ENCODE results near the gene VTN.

The VTN gene

GRCh38 chr17:28390984-28391383, 20.9 kb upstream of the VTN start:
- Histone ChIP-seq H3K4me3 (ENCODE audit: low read length) (no peak overlapping the region), H4K20me1 (ENCODE audit: insufficient read depth, low read length) (no peaks in the 10 kb centered on the region), H3K4me1 (ENCODE audit: low read length) (no peaks in the 10 kb centered on the region), H3K9me3 (ENCODE audit: insufficient read depth, low read length) (no peaks in the 10 kb centered on the region), H3K4me2 (ENCODE audit: low read length) (no peak overlapping the region), H3K36me3 (replicated peaks; ENCODE audit: low read depth, low read length) (peaks cover 34% of the 10 kb centered on the region), H3K79me2 (ENCODE audit: low read length) (no peaks in the 10 kb centered on the region), H3K27me3 (ENCODE audit: low read depth, low read length) (no peaks in the 10 kb centered on the region), H3K27ac (ENCODE audit: low read length) (no peak overlapping the region), H2AFZ (ENCODE audit: low read depth, low read length) (no peak overlapping the region), H3K9ac (ENCODE audit: low read length) (no peak overlapping the region)
- no peak for TF ChIP-seq EZH2phosphoT487 (IDR thresholded peaks at IDR 0.05; ENCODE audit: low read depth)
- TF ChIP-seq CTCF (IDR thresholded peaks at IDR 0.05; ENCODE audit: low read depth, low read length): no peak

GRCh38 chr17:28390563-28390962, 20.5 kb upstream of the VTN start:
- H3K79me2 ChIP-seq (ENCODE audit: low read length): no peaks in the 10 kb centered on the region
- no peak overlapping the region for H3K4me2 ChIP-seq (ENCODE audit: low read length)
- H2AFZ ChIP-seq (ENCODE audit: low read depth, low read length): no peak overlapping the region
- no peak overlapping the region for H3K9ac ChIP-seq (ENCODE audit: low read length)
- no peaks in the 10 kb centered on the region for H3K9me3 ChIP-seq (ENCODE audit: insufficient read depth, low read length)
- no peaks in the 10 kb centered on the region for H3K27me3 ChIP-seq (ENCODE audit: low read depth, low read length)
- H3K4me1 ChIP-seq (ENCODE audit: low read length): no peaks in the 10 kb centered on the region
- H3K27ac ChIP-seq (ENCODE audit: low read length): no peak overlapping the region
- no peak for TF ChIP-seq CTCF (IDR thresholded peaks at IDR 0.05; ENCODE audit: low read depth, low read length)
- H4K20me1 ChIP-seq (ENCODE audit: insufficient read depth, low read length): no peaks in the 10 kb centered on the region
- H3K4me3 ChIP-seq (ENCODE audit: low read length): no peak overlapping the region
- peaks cover 34% of the 10 kb centered on the region for H3K36me3 ChIP-seq (replicated peaks; ENCODE audit: low read depth, low read length)

GRCh38 chr17:28390141-28390540, 20.0 kb upstream of the VTN start:
- no peak overlapping the region for H3K9ac ChIP-seq (ENCODE audit: low read length)
- no peaks in the 10 kb centered on the region for H4K20me1 ChIP-seq (ENCODE audit: insufficient read depth, low read length)
- TF ChIP-seq CTCF (IDR thresholded peaks at IDR 0.05; ENCODE audit: low read depth, low read length): no peak
- no peak for TF ChIP-seq EZH2phosphoT487 (IDR thresholded peaks at IDR 0.05; ENCODE audit: low read depth)
- H3K27me3 ChIP-seq (ENCODE audit: low read depth, low read length): no peaks in the 10 kb centered on the region
- H3K4me1 ChIP-seq (ENCODE audit: low read length): no peaks in the 10 kb centered on the region
- peaks cover 31% of the 10 kb centered on the region for H3K36me3 ChIP-seq (replicated peaks; ENCODE audit: low read depth, low read length)
- H3K9me3 ChIP-seq (ENCODE audit: insufficient read depth, low read length): no peaks in the 10 kb centered on the region
- H3K27ac ChIP-seq (ENCODE audit: low read length): no peak overlapping the region
- H3K4me2 ChIP-seq (ENCODE audit: low read length): no peak overlapping the region
- no peaks in the 10 kb centered on the region for H3K79me2 ChIP-seq (ENCODE audit: low read length)
- H2AFZ ChIP-seq (ENCODE audit: low read depth, low read length): no peak overlapping the region
- H3K4me3 ChIP-seq (ENCODE audit: low read length): no peak overlapping the region

GRCh38 chr17:28388106-28388505, 18.0 kb upstream of the VTN start:
- Histone ChIP-seq H3K36me3 (replicated peaks; ENCODE audit: low read depth, low read length) (peaks cover 19% of the 10 kb centered on the region), H3K4me3 (ENCODE audit: low read length) (no peak overlapping the region), H3K79me2 (ENCODE audit: low read length) (no peaks in the 10 kb centered on the region)

More at GRCh38 chr17:28388106-28388505, 18.0 kb upstream of the VTN start:
- Histone ChIP-seq H2AFZ (ENCODE audit: low read depth, low read length) (no peak overlapping the region), H3K27ac (ENCODE audit: low read length) (no peak overlapping the region), H3K9ac (ENCODE audit: low read length) (no peak overlapping the region), H3K4me2 (ENCODE audit: low read length) (no peak overlapping the region), H3K4me1 (ENCODE audit: low read length) (no peaks in the 10 kb centered on the region), H3K9me3 (ENCODE audit: insufficient read depth, low read length) (no peaks in the 10 kb centered on the region), H4K20me1 (ENCODE audit: insufficient read depth, low read length) (no peaks in the 10 kb centered on the region), H3K27me3 (ENCODE audit: low read depth, low read length) (no peaks in the 10 kb centered on the region)
- TF ChIP-seq CTCF (IDR thresholded peaks at IDR 0.05; ENCODE audit: low read depth, low read length) (no peak), EZH2phosphoT487 (IDR thresholded peaks at IDR 0.05; ENCODE audit: low read depth) (no peak)
